GM19193 (cell line): ENCODE results near the gene MISP3.

ENCODE experiments used
- POLR2A ChIP-seq: IDR thresholded peaks from 4 replicates; pipeline ENCODE4 v1.6.1; 2011; ENCODE audit not compliant: insufficient read depth, insufficient read length; ENCODE audit errors: extremely low read depth

MISP3 gene

GRCh38 chr19:14066134-14066533 is 6.5 kb upstream of the MISP3 start:
- TF ChIP-seq POLR2A = no peak

- no peak for TF ChIP-seq POLR2A
These were observed 2.1 kb upstream of the MISP3 start for GRCh38 chr19:14070268-14071050.

- TF ChIP-seq POLR2A = no peak
These were observed 807 bp downstream of the MISP3 start for GRCh38 chr19:14073261-14073924.

- no peak for TF ChIP-seq POLR2A
These were observed 1.6 kb downstream of the MISP3 start for GRCh38 chr19:14073925-14074838.

GRCh38 chr19:14078411-14078810 is 5.8 kb downstream of the MISP3 start:
- TF ChIP-seq POLR2A = no peak

- TF ChIP-seq POLR2A = peak; percentile 79
These were observed 8.6 kb downstream of the MISP3 start for GRCh38 chr19:14080887-14081796.

GRCh38 chr19:14081797-14082674 is 9.4 kb downstream of the MISP3 start:
- TF ChIP-seq POLR2A = peak; percentile 8

GRCh38 chr19:14082675-14082960 is 10.0 kb downstream of the MISP3 start:
- no peak for TF ChIP-seq POLR2A

- TF ChIP-seq POLR2A = peak; percentile 22
These were observed 12.9 kb downstream of the MISP3 start, which contains the start of gene C19orf67 for GRCh38 chr19:14085309-14085995. TSS of gene C19orf67 (minus strand) at chr19:14085783. CDS start at chr19:14085627, 156 bp downstream.

GRCh38 chr19:14086098-14086497 is 13.5 kb downstream of the MISP3 start:
- no peak for TF ChIP-seq POLR2A

GRCh38 chr19:14088634-14089411 is 16.2 kb downstream of the MISP3 start:
- TF ChIP-seq POLR2A = no peak

GRCh38 chr19:14089412-14089661 is 16.8 kb downstream of the MISP3 start:
- TF ChIP-seq POLR2A = no peak
